ENCODE measurements around the gene DNAAF8. TPM values are rescaled to one million over a fixed set of nuclear protein-coding genes. Genes with fewer than 3 reads are reported as not detected.
"Not testable (repeated sequence)": the region's sequence is repeated elsewhere in the genome, so short reads cannot be mapped to it uniquely, and the experiment has no call there.

DNAAF8 gene
- total RNA-seq, 1 donor from 2014 or later, result not detected

DNA sequence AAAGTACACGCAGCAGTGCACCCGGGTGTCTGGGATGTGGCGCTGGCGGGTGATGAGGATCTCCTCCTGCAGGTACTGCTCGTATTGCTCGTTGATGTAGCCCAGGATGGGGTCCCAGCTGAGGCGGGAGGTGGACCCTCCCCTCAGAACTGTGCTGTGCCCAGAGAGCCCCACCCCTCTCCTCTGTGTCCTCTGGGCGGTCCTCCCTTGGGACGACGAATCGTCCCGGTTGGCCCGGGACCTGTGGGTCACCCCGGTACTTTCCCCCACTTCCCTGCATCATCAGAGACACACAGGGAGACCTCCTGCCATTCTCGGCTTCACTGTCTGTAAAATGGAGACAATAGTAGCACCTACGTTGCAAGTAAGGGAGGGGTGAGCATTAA, 49.6 kb downstream of the DNAAF8 start:
- Mint-ChIP-seq H3K36me3 (no peaks in the 10 kb centered on the region), H3K27ac (peak overlapping the region; percentile 37), H3K4me3 (no peak overlapping the region), H3K27me3 (ENCODE audit: insufficient read depth, low read depth) (peaks cover 2% of the 10 kb centered on the region), H3K9me3 (no peaks in the 10 kb centered on the region), H3K4me1 (peaks cover 17% of the 10 kb centered on the region)
- Histone ChIP-seq H3K9ac (no peak overlapping the region), H3K4me3 (no peak overlapping the region), H2AFZ (replicated peaks) (no peak overlapping the region), H3K9me3 (ENCODE audit: low read depth) (no peaks in the 10 kb centered on the region), H4K20me1 (ENCODE audit: low read depth) (no peaks in the 10 kb centered on the region), H3K79me2 (ENCODE audit: low read depth) (no peaks in the 10 kb centered on the region), H3K4me1 (peaks cover 11% of the 10 kb centered on the region), H3K36me3 (no peaks in the 10 kb centered on the region), H3K27ac (no peak overlapping the region), H3F3A (ENCODE audit: low read depth) (peaks cover 5% of the 10 kb centered on the region), H3K27me3 (no peaks in the 10 kb centered on the region), H3K4me2 (no peak overlapping the region)
- no peak for DNase-seq (ENCODE audit: low spot score)
- TF ChIP-seq EZH2 (IDR thresholded peaks at IDR 0.05), result no peak

DNA sequence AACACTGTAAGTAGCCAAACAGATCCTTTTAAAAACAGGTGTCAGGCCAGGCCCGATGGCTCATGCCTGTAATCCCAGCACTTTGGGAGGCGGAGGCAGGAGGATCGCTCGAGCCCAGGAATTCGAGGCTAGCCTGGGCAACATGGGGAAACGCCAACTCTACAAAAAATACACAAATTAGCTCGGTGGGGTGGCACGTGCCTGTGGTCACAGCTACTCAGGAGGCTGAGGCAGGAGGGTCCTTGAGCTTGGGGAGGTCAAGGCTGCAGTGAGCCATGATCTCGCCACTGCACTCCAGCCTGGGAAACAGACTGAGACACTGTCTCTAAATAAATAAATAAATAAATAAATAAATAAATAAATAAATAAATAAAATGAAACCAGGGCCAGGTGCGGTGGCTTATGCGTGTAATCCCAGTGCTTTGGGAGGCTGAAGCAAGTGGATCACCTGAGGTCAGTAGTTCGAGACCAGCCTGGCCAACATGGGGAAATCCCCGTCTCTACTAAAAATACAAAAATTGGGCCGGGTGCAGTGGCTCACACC, 50.2 kb downstream of the DNAAF8 start:
- not testable (repeated sequence) for H3K79me2 ChIP-seq (ENCODE audit: low read depth); DNase-seq (ENCODE audit: low spot score); H3K4me3 ChIP-seq; H3K9ac ChIP-seq; H3K36me3 Mint-ChIP-seq; H3K36me3 ChIP-seq; H3K27me3 Mint-ChIP-seq (ENCODE audit: insufficient read depth, low read depth); H3K27ac ChIP-seq; H2AFZ ChIP-seq (replicated peaks); H3F3A ChIP-seq (ENCODE audit: low read depth); H3K4me2 ChIP-seq; H3K9me3 ChIP-seq (ENCODE audit: low read depth); H3K27me3 ChIP-seq; H3K9me3 Mint-ChIP-seq; H4K20me1 ChIP-seq (ENCODE audit: low read depth)
- Mint-ChIP-seq H3K4me3 (peak overlapping the region; percentile 58), H3K4me1 (peaks cover 17% of the 10 kb centered on the region), H3K27ac (peak overlapping the region; percentile 37)
- H3K4me1 ChIP-seq, result peaks cover 11% of the 10 kb centered on the region

DNA sequence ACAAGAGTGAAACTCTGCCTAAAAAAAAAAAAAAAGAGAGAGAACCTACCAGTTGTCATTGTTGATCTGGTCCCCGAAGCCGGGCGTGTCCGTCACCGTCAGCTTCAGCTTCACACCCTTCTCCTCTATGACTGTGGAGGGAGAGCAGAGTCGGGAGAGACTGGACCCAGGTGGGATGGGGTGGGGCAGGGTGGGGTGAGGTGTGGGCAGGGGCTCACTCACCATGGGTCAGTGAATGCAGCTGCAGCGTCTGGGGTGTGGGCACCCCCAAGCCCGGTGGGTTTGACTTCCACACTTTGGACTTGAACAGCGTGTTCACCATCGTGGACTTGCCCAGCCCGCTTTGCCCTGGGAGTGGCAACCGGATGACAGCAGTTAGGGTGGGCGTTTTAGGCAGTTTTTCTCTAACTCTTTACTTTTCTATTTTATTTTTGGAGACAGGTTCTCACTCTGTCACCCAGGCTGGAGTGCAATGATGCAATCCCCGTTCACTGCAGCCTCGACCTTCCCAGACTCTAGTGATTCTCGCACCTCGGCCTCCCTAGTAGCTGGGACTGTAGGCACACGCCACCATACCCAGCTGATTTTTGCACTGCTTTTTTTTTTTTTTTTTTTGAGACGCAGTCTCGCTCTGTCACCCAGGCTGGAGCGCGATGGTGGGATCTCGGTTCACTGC, 51.6 kb downstream of the DNAAF8 start:
- Histone ChIP-seq H3K36me3 (no peaks in the 10 kb centered on the region), H3F3A (ENCODE audit: low read depth) (peaks cover 11% of the 10 kb centered on the region), H3K9ac (no peak overlapping the region), H3K79me2 (ENCODE audit: low read depth) (no peaks in the 10 kb centered on the region), H2AFZ (replicated peaks) (no peak overlapping the region), H3K4me2 (no peak overlapping the region), H3K4me3 (no peak overlapping the region), H3K27ac (no peak overlapping the region), H3K9me3 (ENCODE audit: low read depth) (no peaks in the 10 kb centered on the region), H3K27me3 (no peaks in the 10 kb centered on the region), H3K4me1 (peaks cover 11% of the 10 kb centered on the region), H4K20me1 (ENCODE audit: low read depth) (no peaks in the 10 kb centered on the region)
- H3K9me3 Mint-ChIP-seq, result no peaks in the 10 kb centered on the region
- no peak overlapping the region for H3K27ac Mint-ChIP-seq
- no peaks in the 10 kb centered on the region for H3K36me3 Mint-ChIP-seq
- H3K4me3 Mint-ChIP-seq, result no peak overlapping the region
- no peak for DNase-seq (ENCODE audit: low spot score)
- peaks cover 2% of the 10 kb centered on the region for H3K27me3 Mint-ChIP-seq (ENCODE audit: insufficient read depth, low read depth)
- TF ChIP-seq EZH2 (IDR thresholded peaks at IDR 0.05), result no peak
- TF ChIP-seq EZH2phosphoT487 (IDR thresholded peaks at IDR 0.05), result no peak
- TF ChIP-seq, protein P1, sequence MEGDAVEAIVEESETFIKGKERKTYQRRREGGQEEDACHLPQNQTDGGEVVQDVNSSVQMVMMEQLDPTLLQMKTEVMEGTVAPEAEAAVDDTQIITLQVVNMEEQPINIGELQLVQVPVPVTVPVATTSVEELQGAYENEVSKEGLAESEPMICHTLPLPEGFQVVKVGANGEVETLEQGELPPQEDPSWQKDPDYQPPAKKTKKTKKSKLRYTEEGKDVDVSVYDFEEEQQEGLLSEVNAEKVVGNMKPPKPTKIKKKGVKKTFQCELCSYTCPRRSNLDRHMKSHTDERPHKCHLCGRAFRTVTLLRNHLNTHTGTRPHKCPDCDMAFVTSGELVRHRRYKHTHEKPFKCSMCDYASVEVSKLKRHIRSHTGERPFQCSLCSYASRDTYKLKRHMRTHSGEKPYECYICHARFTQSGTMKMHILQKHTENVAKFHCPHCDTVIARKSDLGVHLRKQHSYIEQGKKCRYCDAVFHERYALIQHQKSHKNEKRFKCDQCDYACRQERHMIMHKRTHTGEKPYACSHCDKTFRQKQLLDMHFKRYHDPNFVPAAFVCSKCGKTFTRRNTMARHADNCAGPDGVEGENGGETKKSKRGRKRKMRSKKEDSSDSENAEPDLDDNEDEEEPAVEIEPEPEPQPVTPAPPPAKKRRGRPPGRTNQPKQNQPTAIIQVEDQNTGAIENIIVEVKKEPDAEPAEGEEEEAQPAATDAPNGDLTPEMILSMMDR (IDR thresholded peaks at IDR 0.05), result no peak
- peaks cover 17% of the 10 kb centered on the region for H3K4me1 Mint-ChIP-seq

DNA sequence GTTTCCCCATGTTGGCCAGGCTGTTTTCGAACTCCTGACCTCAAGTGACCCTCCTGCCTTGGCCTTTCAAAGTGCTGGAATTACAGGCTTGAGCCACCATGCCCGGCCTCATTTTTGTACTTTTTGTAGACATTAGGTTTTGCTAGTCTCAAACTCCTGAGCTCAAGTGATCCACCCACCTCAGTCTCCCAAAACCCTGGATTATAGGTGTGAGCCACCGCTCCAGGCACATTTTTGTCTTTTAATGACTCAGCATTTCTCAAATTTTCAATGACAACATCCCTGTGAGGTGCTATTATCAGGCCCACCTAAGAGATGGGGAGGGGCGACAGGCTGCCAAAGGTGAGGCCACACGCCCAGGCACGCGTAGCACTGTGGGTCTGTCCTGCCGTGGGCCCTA, 52.7 kb downstream of the DNAAF8 start:
- H3K27me3 Mint-ChIP-seq (ENCODE audit: insufficient read depth, low read depth), result peaks cover 2% of the 10 kb centered on the region
- no peaks in the 10 kb centered on the region for H4K20me1 ChIP-seq (ENCODE audit: low read depth)
- no peak overlapping the region for H3K27ac Mint-ChIP-seq
- H3F3A ChIP-seq (ENCODE audit: low read depth), result peaks cover 11% of the 10 kb centered on the region
- H3K36me3 Mint-ChIP-seq, result no peaks in the 10 kb centered on the region
- no peak overlapping the region for H3K9ac ChIP-seq
- no peak for TF ChIP-seq EZH2phosphoT487 (IDR thresholded peaks at IDR 0.05)
- TF ChIP-seq, protein P1 (IDR thresholded peaks at IDR 0.05), result no peak
- no peak for TF ChIP-seq EZH2 (IDR thresholded peaks at IDR 0.05)
- no peaks in the 10 kb centered on the region for H3K9me3 Mint-ChIP-seq
- no peak overlapping the region for H3K4me3 Mint-ChIP-seq
- H3K27ac ChIP-seq, result no peak overlapping the region
- no peak overlapping the region for H3K4me2 ChIP-seq
- peaks cover 17% of the 10 kb centered on the region for H3K4me1 Mint-ChIP-seq
- H3K27me3 ChIP-seq, result no peaks in the 10 kb centered on the region
- no peak overlapping the region for H2AFZ ChIP-seq (replicated peaks)
- peaks cover 11% of the 10 kb centered on the region for H3K4me1 ChIP-seq
- H3K4me3 ChIP-seq, result no peak overlapping the region
- no peak for DNase-seq (ENCODE audit: low spot score)
- no peaks in the 10 kb centered on the region for H3K9me3 ChIP-seq (ENCODE audit: low read depth)
- H3K36me3 ChIP-seq, result no peaks in the 10 kb centered on the region
- H3K79me2 ChIP-seq (ENCODE audit: low read depth), result no peaks in the 10 kb centered on the region

Measured in neural progenitor cell (in vitro differentiated cells).